ENCODE data around the gene EMILIN3. TPM values are rescaled to one million over a fixed set of nuclear protein-coding genes. Genes with fewer than 3 reads are reported as not detected.

Gene EMILIN3
- total and polyA plus RNA-seq, 2 of the 4 experiments (the other 2 are of a cell fraction) = under 0.01 to 0.07 TPM

DNA sequence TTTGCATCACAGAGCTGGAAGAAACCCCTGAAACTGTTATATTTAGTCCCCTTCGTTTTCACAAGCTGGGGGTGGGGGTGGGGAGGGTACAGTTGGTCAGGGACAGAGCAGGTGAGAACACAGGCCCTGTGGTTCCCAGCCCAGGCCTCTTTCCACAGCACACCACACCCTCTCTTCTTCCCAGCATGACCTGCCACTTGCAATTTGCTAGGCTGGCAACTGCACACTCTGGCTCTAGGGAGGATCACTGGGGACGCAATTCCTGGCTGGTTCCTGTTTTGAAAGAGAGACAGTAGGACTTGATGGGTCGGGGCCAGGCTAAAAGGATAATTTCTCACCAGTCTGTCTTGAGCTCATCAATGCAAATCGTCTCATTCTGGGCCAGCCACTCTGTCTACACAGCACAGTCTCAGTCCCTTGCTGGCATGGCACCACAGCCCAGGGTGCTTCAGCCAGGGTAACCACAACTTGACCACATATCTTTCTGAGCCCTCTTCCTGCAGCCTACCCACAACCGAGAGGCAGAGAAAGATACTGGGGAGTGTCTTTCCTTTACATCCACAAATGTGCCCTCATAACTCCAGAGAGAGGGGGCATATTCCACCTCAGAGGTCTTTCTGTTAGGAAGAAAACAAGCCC lies 41.7 kb upstream of the EMILIN3 start:
- intact Hi-C loops (cut with micrococcal nuclease) = no loop called here
- TF ChIP-seq MXI1 (IDR thresholded peaks at IDR 0.05; ENCODE audit: borderline replicate concordance, low read depth, low read length) (no peak), CHD1 (IDR thresholded peaks at IDR 0.05; ENCODE audit: low read depth, low read length) (no peak), SMC3 (IDR thresholded peaks at IDR 0.05; ENCODE audit: low read depth, low read length) (no peak), RFX5 (IDR thresholded peaks at IDR 0.05; ENCODE audit: low read depth, low read length) (no peak), MAFK (IDR thresholded peaks at IDR 0.05; ENCODE audit: low read depth, low read length) (no peak), RCOR1 (IDR thresholded peaks at IDR 0.05; ENCODE audit: insufficient replicate concordance, low read length) (no peak), POLR2A (IDR thresholded peaks at IDR 0.05; ENCODE audit: low read depth, low read length) (no peak), CEBPB (IDR thresholded peaks at IDR 0.05; ENCODE audit: low read depth, low read length) (no peak), NFE2L2 (IDR thresholded peaks at IDR 0.05; ENCODE audit: low read depth, low read length) (no peak), FOS (IDR thresholded peaks at IDR 0.05; ENCODE audit: low read depth, low read length) (no peak), RAD21 (IDR thresholded peaks at IDR 0.05; ENCODE audit: low read length) (no peak), BHLHE40 (IDR thresholded peaks at IDR 0.05; ENCODE audit: low read depth, low read length) (no peak), MAZ (IDR thresholded peaks at IDR 0.05; ENCODE audit: borderline replicate concordance, low read depth, low read length) (no peak)
- TF ChIP-seq, protein P1, sequence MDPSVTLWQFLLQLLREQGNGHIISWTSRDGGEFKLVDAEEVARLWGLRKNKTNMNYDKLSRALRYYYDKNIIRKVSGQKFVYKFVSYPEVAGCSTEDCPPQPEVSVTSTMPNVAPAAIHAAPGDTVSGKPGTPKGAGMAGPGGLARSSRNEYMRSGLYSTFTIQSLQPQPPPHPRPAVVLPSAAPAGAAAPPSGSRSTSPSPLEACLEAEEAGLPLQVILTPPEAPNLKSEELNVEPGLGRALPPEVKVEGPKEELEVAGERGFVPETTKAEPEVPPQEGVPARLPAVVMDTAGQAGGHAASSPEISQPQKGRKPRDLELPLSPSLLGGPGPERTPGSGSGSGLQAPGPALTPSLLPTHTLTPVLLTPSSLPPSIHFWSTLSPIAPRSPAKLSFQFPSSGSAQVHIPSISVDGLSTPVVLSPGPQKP (IDR thresholded peaks at IDR 0.05; ENCODE audit: borderline replicate concordance, low read depth, low read length) = no peak
- TF ChIP-seq, protein P2, sequence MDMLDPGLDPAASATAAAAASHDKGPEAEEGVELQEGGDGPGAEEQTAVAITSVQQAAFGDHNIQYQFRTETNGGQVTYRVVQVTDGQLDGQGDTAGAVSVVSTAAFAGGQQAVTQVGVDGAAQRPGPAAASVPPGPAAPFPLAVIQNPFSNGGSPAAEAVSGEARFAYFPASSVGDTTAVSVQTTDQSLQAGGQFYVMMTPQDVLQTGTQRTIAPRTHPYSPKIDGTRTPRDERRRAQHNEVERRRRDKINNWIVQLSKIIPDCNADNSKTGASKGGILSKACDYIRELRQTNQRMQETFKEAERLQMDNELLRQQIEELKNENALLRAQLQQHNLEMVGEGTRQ (IDR thresholded peaks at IDR 0.05; ENCODE audit: low read depth, low read length) = no peak
- TF ChIP-seq, protein P3, sequence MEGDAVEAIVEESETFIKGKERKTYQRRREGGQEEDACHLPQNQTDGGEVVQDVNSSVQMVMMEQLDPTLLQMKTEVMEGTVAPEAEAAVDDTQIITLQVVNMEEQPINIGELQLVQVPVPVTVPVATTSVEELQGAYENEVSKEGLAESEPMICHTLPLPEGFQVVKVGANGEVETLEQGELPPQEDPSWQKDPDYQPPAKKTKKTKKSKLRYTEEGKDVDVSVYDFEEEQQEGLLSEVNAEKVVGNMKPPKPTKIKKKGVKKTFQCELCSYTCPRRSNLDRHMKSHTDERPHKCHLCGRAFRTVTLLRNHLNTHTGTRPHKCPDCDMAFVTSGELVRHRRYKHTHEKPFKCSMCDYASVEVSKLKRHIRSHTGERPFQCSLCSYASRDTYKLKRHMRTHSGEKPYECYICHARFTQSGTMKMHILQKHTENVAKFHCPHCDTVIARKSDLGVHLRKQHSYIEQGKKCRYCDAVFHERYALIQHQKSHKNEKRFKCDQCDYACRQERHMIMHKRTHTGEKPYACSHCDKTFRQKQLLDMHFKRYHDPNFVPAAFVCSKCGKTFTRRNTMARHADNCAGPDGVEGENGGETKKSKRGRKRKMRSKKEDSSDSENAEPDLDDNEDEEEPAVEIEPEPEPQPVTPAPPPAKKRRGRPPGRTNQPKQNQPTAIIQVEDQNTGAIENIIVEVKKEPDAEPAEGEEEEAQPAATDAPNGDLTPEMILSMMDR (conservative IDR thresholded peaks at IDR 0.05; ENCODE audit: low read depth, low read length) = no peak

More for the DNA sequence above, 41.7 kb upstream of the EMILIN3 start:
- Histone ChIP-seq H3K4me2 (ENCODE audit: low read depth, low read length) (no peak overlapping the region), H4K20me1 (ENCODE audit: insufficient read depth, low read length) (no peaks in the 10 kb centered on the region; the same call in 1 of the 2 replicates), H2BK20ac (ENCODE audit: low read depth, low read length) (no peak overlapping the region), H3K9me3 (ENCODE audit: control insufficient read depth, insufficient read depth, low read length) (no peaks in the 10 kb centered on the region), H4K91ac (ENCODE audit: insufficient read depth, low read depth, low read length) (no peak overlapping the region), H2BK120ac (ENCODE audit: low read depth, low read length) (no peak overlapping the region), H3K4me3 (ENCODE audit: insufficient read depth, low read depth, low read length) (no peak overlapping the region), H3K4ac (ENCODE audit: low read depth, low read length) (no peak overlapping the region), H3K27ac (ENCODE audit: insufficient read depth, low read length) (no peak overlapping the region), H3K9ac (ENCODE audit: low read depth, low read length) (no peak overlapping the region), H2BK15ac (ENCODE audit: low read depth, low read length) (no peak overlapping the region), H4K8ac (ENCODE audit: low read depth in 2 of 2, low read length in 2 of 2) (no peak overlapping the region), H2BK5ac (ENCODE audit: low read depth, low read length, poor library complexity, severe bottlenecking) (no peak overlapping the region), H3K27me3 (ENCODE audit: control insufficient read depth, insufficient read depth, low read length) (no peaks in the 10 kb centered on the region), H3K4me1 (ENCODE audit: control insufficient read depth, insufficient read depth, low read length) (no peaks in the 10 kb centered on the region), H2AFZ (replicated peaks; ENCODE audit: low read length, poor library complexity) (no peak overlapping the region), H2AK9ac (replicated peaks; ENCODE audit: low read depth, low read length, poor library complexity) (no peak overlapping the region), H3K9me1 (ENCODE audit: insufficient read depth, low read length) (0 out of 2 replicates have a peak, but pooled peaks cover under 1% of the 10 kb centered on the region), H3K23ac (ENCODE audit: low read depth, low read length) (no peak overlapping the region), H3K56ac (ENCODE audit: extremely low read depth, insufficient read depth, low read length) (no peak overlapping the region), H4K5ac (ENCODE audit: low read depth, low read length) (no peak overlapping the region), H3K14ac (replicated peaks; ENCODE audit: low read depth, low read length) (no peak overlapping the region), H3K79me1 (ENCODE audit: low read depth in 1 of 2, low read length in 2 of 2) (no peaks in the 10 kb centered on the region; a peak in 1 of 4 replicates), H3K18ac (ENCODE audit: low read depth, low read length) (no peak overlapping the region), H3K36me3 (ENCODE audit: control insufficient read depth, insufficient read depth, low read length) (peaks cover 61% of the 10 kb centered on the region), H2AK5ac (ENCODE audit: low read depth, low read length) (no peak overlapping the region)
- dilution Hi-C loops (cut with HindIII; ENCODE audit: low sequenced_read_pairs, unreplicated experiment) (no loop called here), in situ Hi-C loops (cut with MboI; ENCODE audit: low sequenced_read_pairs) (no loop called here)
- DNase-seq (no peak), ATAC-seq (ENCODE audit: low read depth) (no peak)
- BruUV-seq (replicated peaks) = no TSS peak
- ChIA-PET POLR2A (ENCODE audit: unreplicated experiment) (no interaction called here), CTCF (interaction anchor here (0.6 kb wide), 2 partner anchors 12 to 821 kb away, joined by 3 read pairs; no protein-coding TSS in a partner anchor)
- 89% methylated on average over 2 of the region's 5 CpGs; no CpG with 5 or more reads in 1 of the 2 experiments for WGBS, 2 experiments (ENCODE audit: extremely low coverage in 2 of 2, insufficient read length in 1 of 2)

All from IMR-90 (cell line).